Liver (tissue), 9 donors: ENCODE measurements around the gene PINLYP. TPM values are rescaled to one million over a fixed set of nuclear protein-coding genes. Genes with fewer than 3 reads are reported as not detected.
"Not testable (repeated sequence)": the region's sequence is repeated elsewhere in the genome, so short reads cannot be mapped to it uniquely, and the experiment has no call there.

Experiments used
- DNase-seq: peaks from one replicate; pipeline ENCODE4 v3.0.0-alpha.2; 2017; ENCODE audit warnings: low spot score
- H3K27ac ChIP-seq, 2 donors: one replicate each; pipeline ENCODE4 v1.7.0; 2013; ENCODE audit warnings: inconsistent platforms in 2 of 2, low read length in 2 of 2, control low read depth in 1 of 2, low read depth in 1 of 2, mild to moderate bottlenecking in 1 of 2
- H3K27me3 ChIP-seq, 4 donors: one replicate each; pipeline versions ENCODE4 v1.6.1 to v1.7.0; 2013; ENCODE audit warnings: low read length in 3 of 4, inconsistent platforms in 1 of 4, mild to moderate bottlenecking in 1 of 4, moderate library complexity in 1 of 4; ENCODE audit not compliant: control insufficient read depth in 4 of 4, insufficient read depth in 4 of 4
- H3K36me3 ChIP-seq, 4 donors: one replicate each; pipeline versions ENCODE4 v1.6.1 to v1.7.0; 2013; ENCODE audit warnings: low read length in 3 of 4, mild to moderate bottlenecking in 3 of 4, low read depth in 1 of 4, moderate library complexity in 1 of 4; ENCODE audit not compliant: control insufficient read depth in 4 of 4, insufficient read depth in 3 of 4
- H3K4me1 ChIP-seq, 4 donors: one replicate each; pipeline versions ENCODE4 v1.6.1 to v1.7.0; 2013; ENCODE audit warnings: low read length in 3 of 4, mild to moderate bottlenecking in 3 of 4, moderate library complexity in 1 of 4; ENCODE audit not compliant: control insufficient read depth in 4 of 4, insufficient read depth in 4 of 4
- H3K4me3 ChIP-seq, 3 donors: one replicate each; pipeline versions ENCODE4 v1.6.1 to v1.7.0; 2013; ENCODE audit warnings: low read length in 3 of 3, control low read depth in 1 of 3, low read depth in 1 of 3, mild to moderate bottlenecking in 1 of 3
- H3K9ac ChIP-seq, 2 donors: one replicate each; pipeline ENCODE4 v1.7.0; 2013; ENCODE audit warnings: low read length in 2 of 2, mild to moderate bottlenecking in 2 of 2, moderate library complexity in 2 of 2, control low read depth in 1 of 2, low read depth in 1 of 2
- H3K9me3 ChIP-seq, 4 donors: one replicate each; pipeline versions ENCODE4 v1.6.1 to v1.7.0; 2013; ENCODE audit warnings: low read length in 3 of 4; ENCODE audit not compliant: control insufficient read depth in 4 of 4
- ATF3 ChIP-seq: IDR thresholded peaks from 2 replicates; pipeline ENCODE4 v1.6.1; 2016; ENCODE audit warnings: antibody characterized with exemption
- EGR1 ChIP-seq, 2 donors: IDR thresholded peaks; 2 replicates each; pipeline ENCODE4 v1.6.1; 2016 to 2018; ENCODE audit warnings: antibody characterized with exemption in 2 of 2, low read depth in 2 of 2
- HNF4A ChIP-seq, 2 donors: conservative IDR thresholded peaks; 2 replicates each; pipeline ENCODE4 v1.6.1; 2016; ENCODE audit warnings: antibody characterized with exemption in 2 of 2, mild to moderate bottlenecking in 2 of 2
- MAX ChIP-seq: IDR thresholded peaks from 2 replicates; pipeline ENCODE4 v1.6.1; 2016; ENCODE audit warnings: antibody characterized with exemption
- WGBS: extraction: QIAGEN DNeasy Blood & Tissue Kit; methylation state at CpG from one replicate; pipeline ENCODE4 v1.1.7; 2013; 5-methylcytosine and 5-hydroxymethylcytosine counted together
- polyA plus RNA-seq, 2 donors: library from polyadenylated mRNA; stranded (reverse) in 1 of 2; unstranded in 1 of 2; fragments of 200-250 nt in 1 of 2; fragments of >200 nt in 1 of 2; fragmentation: Nextera tagmentation in 1 of 2; extraction: Ambion mirVana in 1 of 2; gene quantifications; one replicate each; pipeline versions ENCODE4 v1.2.1 to v1.2.3, GENCODE V29; 2013 to 2015
- total RNA-seq, 2 donors: library from RNA; depleted of rRNA; stranded (reverse); fragments of >200 nt; gene quantifications; one replicate each; pipeline ENCODE4 v1.2.3, GENCODE V29; 2014
- TF ChIP-seq, protein P1 (sequence below): IDR thresholded peaks from 2 replicates; pipeline ENCODE4 v1.6.1; 2016; ENCODE audit warnings: antibody characterized with exemption, mild to moderate bottlenecking
- donor health status: healthy.
- donor health status: healthy.
- donor health status: healthy.
- donor health status: healthy.
- donor health status: healthy.

The PINLYP gene
- total and polyA plus RNA-seq, 4 donors, result 0.42 to 4.3 (median 0.57) TPM

- TF ChIP-seq, protein P1, sequence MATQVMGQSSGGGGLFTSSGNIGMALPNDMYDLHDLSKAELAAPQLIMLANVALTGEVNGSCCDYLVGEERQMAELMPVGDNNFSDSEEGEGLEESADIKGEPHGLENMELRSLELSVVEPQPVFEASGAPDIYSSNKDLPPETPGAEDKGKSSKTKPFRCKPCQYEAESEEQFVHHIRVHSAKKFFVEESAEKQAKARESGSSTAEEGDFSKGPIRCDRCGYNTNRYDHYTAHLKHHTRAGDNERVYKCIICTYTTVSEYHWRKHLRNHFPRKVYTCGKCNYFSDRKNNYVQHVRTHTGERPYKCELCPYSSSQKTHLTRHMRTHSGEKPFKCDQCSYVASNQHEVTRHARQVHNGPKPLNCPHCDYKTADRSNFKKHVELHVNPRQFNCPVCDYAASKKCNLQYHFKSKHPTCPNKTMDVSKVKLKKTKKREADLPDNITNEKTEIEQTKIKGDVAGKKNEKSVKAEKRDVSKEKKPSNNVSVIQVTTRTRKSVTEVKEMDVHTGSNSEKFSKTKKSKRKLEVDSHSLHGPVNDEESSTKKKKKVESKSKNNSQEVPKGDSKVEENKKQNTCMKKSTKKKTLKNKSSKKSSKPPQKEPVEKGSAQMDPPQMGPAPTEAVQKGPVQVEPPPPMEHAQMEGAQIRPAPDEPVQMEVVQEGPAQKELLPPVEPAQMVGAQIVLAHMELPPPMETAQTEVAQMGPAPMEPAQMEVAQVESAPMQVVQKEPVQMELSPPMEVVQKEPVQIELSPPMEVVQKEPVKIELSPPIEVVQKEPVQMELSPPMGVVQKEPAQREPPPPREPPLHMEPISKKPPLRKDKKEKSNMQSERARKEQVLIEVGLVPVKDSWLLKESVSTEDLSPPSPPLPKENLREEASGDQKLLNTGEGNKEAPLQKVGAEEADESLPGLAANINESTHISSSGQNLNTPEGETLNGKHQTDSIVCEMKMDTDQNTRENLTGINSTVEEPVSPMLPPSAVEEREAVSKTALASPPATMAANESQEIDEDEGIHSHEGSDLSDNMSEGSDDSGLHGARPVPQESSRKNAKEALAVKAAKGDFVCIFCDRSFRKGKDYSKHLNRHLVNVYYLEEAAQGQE, result no peak
Measured at GRCh38 chr19:43545981-43546380, 29.6 kb upstream of the PINLYP start (continued).

DNA sequence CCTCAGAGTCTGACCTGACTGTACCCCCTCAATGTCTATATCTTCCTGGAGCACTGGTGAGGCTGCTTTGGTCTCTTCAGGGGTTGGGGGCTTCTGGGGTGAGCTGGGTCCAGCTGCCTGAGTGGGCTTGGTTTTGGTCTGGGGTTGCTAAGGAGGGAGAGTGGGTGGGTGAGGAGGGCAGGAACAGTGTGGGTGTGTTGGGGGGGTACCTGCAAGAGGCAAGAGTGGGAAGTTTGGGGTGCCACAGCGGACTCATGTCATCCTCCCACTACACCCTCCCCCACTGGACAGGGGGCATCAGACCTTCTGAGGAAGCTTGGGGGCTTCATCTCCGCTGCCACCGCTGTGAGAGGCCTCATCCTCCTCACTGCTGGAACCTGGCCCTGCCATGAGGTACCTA is 29.0 kb upstream of the PINLYP start:
- no peak overlapping the region for H3K4me3 ChIP-seq
- H3K36me3 ChIP-seq, result peaks cover 3 to 26% (median 14%) of the 10 kb centered on the region in 4 donors
- 99% methylated on average over 3 of the region's 3 CpGs for WGBS
- DNase-seq, result no peak
- peaks cover 4 to 13% (median 7%) of the 10 kb centered on the region in 4 donors for H3K4me1 ChIP-seq
- H3K9ac ChIP-seq, result no peak overlapping the region
- TF ChIP-seq ATF3, result no peak
- no peaks in the 10 kb centered on the region for H3K27me3 ChIP-seq
- no peak overlapping the region for H3K27ac ChIP-seq
- H3K9me3 ChIP-seq, result no peaks in the 10 kb centered on the region

GRCh38 chr19:43547926-43548325 is 27.7 kb upstream of the PINLYP start:
- not testable (repeated sequence) for H3K9ac ChIP-seq, H3K4me1 ChIP-seq, H3K9me3 ChIP-seq, H3K27me3 ChIP-seq, DNase-seq, H3K4me3 ChIP-seq, H3K27ac ChIP-seq
- H3K36me3 ChIP-seq, result peaks cover 8 to 34% (median 18%) of the 10 kb centered on the region in 4 donors
- WGBS, result 93% methylated on average over 20 of the region's 24 CpGs

- no peak for TF ChIP-seq HNF4A (conservative IDR thresholded peaks at IDR 0.05)
- TF ChIP-seq MAX, result no peak
- TF ChIP-seq EGR1 (IDR thresholded peaks at IDR 0.05; ENCODE audit: low read depth in 2 of 2), result no peak
- WGBS, result 92% methylated on average over 2 of the region's 2 CpGs
- H3K4me1 ChIP-seq, result no peaks in the 10 kb centered on the region
- peaks cover 8 to 35% (median 16%) of the 10 kb centered on the region in 4 donors for H3K36me3 ChIP-seq
- no peaks in the 10 kb centered on the region for H3K27me3 ChIP-seq
- H3K27ac ChIP-seq, result no peak overlapping the region
- H3K9me3 ChIP-seq, result no peaks in the 10 kb centered on the region
- no peak overlapping the region for H3K4me3 ChIP-seq
- no peak for DNase-seq
- H3K9ac ChIP-seq, result no peak overlapping the region
Measured at GRCh38 chr19:43548706-43549105, 26.9 kb upstream of the PINLYP start.
